Fibroblast of mammary gland (primary cell): ENCODE results near the gene KRT14.

ENCODE experiments used
- DNase-seq: peaks from one replicate; pipeline ENCODE4 v3.0.0-alpha.2; 2010; ENCODE audit warnings: low read depth
- H3K4me3 ChIP-seq: 2 replicates; pipeline ENCODE4 v1.5.1; 2011; ENCODE audit warnings: low read depth, mild to moderate bottlenecking, low read length, moderate library complexity; ENCODE audit not compliant: control insufficient read depth
- CTCF ChIP-seq: conservative IDR thresholded peaks from 2 replicates; pipeline ENCODE4 v1.5.1; 2011; ENCODE audit warnings: low read depth, low read length, inconsistent platforms; ENCODE audit not compliant: control insufficient read depth, insufficient read depth

The KRT14 gene

DNA sequence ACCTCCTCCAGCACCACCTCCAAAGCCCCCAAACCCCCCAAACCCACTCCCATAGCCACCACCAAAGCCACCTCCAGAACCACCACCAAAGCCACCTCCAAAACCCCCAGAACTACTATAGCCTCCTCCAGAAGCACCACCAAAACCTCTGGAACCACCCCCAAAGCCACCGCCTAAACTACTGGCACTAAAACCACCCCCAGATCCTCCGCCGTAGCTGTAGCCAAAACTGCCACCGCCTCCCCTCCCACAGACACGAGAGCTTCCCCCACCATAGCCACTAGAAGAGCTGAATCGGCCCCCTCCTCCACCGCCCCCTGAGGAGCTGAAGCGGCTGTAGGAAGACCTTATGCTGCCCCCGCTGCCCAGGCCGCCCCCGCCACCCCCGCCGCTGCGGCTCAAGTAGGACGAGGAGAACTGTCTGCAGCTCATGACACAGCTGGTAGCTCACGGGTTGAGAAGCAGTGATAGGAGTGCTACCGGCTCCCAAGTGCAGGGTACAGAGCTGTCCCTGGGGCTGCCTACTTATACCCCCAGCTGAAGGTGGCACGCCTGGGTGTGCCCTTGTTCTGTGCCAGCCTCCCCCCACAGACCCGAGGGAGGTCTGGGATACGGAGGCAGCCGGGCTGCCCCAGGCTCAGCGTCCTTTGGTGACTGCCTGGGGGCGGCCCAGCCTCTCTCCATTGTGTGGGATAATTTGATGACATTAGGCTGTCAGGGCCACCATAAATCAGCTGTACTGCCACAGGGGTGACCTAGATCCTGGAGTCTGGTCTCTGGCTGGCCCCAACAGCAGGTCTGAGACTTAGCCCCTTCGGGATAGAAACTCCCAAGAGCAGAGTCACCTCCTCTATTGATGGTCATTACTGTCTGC is 14.9 kb downstream of the KRT14 start, which contains the start of gene KRT9:
KRT9 (minus strand) TSS at position 499 of the 874 bp plus-strand sequence; CDS start at position 432, 67 bp downstream.
- no peak for DNase-seq
- TF ChIP-seq CTCF = no peak
- H3K4me3 ChIP-seq = no peak within 1 kb of the TSS

DNA sequence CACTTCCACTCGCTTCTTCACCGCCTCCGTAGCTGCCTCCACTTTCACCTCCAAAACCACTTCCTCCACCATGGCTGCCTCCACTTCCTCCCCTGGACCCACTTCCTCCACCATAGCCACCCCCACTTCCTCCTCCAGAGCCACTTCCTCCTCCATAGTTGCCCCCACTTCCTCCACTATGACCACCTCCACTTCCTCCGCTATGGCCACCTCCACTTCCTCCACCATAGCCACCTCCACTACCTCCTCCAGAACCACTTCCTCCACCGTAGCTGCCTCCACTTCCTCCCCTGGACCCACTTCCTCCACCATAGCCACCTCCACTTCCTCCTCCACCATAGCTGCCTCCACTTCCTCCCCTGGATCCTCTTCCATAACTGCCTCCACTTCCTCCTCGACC is 19.4 kb downstream of the KRT14 start:
- no peak overlapping the region for H3K4me3 ChIP-seq
- no peak for TF ChIP-seq CTCF
- DNase-seq = no peak

DNA sequence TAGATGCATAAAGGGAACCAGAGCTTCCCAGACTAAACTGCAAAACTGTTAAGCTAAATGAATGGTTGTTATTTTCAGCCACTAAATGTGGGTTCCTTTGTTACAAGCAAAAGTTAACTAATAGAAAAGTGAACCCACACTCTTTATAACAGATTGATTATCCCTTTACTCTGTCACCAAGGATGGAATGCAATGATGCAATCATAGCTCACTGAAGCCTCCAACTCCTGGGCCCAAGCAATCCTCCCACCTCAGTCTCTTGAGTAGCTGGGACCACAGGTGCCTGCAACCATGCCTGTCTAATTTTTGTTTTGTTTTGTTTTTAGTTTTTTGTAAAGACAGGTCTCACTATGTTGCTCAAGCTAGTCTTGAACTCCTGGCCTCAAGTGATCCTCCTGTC is 21.4 kb downstream of the KRT14 start:
- no peak overlapping the region for H3K4me3 ChIP-seq
- TF ChIP-seq CTCF = no peak
- DNase-seq = no peak

DNA sequence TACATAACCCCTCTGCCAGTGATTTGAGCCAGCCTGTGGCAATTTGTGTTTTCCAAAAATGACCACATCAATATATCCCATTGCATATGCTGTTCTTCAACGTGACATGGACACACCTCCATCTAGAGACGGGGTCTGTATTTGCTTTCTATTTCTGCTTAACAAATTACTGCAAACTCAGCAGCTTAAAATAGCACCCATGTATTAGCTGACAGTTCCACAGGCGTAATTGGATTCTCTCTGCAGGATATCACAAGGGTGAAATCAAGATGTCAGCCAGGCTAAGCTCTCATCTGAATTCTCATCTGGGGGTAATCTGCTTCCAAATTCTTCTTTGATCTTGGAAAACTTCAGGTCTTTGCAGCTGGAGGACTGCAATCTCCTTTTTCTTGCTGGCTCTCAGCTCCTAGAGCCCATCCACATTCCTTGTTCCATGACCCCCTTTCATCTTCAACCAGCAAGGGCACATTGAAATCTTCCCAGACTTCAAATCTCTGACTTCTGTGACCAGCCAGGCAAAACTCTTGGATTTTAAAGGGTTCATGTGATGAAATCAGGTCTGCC is 23.0 kb downstream of the KRT14 start:
- H3K4me3 ChIP-seq = no peak overlapping the region
- no peak for TF ChIP-seq CTCF
- DNase-seq = no peak

DNA sequence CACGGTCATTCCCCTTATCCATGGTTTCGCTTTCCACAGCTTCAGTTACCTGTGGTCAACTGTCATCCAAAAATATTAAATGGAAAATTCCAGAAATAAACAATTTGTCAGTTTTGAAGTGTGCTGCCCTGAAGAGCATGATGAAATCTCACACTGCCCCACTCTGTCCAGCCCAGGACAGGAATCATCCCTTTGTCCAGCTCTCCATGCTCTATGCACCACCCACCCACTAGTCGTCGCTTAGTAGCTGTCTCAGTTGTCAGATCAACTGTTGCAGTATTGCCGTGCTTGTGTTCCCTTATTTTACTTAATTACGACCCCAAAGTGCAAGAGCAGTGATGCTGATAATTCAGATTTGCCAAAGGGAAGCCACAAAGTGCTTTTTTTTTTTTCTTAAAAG is 25.1 kb downstream of the KRT14 start:
- TF ChIP-seq CTCF = no peak
- no peak for DNase-seq
- no peak overlapping the region for H3K4me3 ChIP-seq

GRCh38 chr17:41559548-41559947 is 27.1 kb downstream of the KRT14 start:
- peak; percentile 63 for DNase-seq
- H3K4me3 ChIP-seq = no peak overlapping the region
- no peak for TF ChIP-seq CTCF
